GM23338 (cell line): ENCODE measurements around the gene KIF3C. TPM values are rescaled to one million over a fixed set of nuclear protein-coding genes. Genes with fewer than 3 reads are reported as not detected.

Source experiments
- ATAC-seq: fragments of 200-7000 bp; cut with Tn5 transposase; 3 replicates; pipeline ENCODE4 v1.9.1; 2020
- DNase-seq: peaks from one replicate; pipeline ENCODE4 v3.0.0-alpha.2; 2015; ENCODE audit warnings: low spot score
- H2AFZ ChIP-seq: fragments of 200-600 bp; sonication (generic); 2 replicates; pipeline ENCODE4 v1.8.0; 2016; ENCODE audit warnings: antibody characterized with exemption, mild to moderate bottlenecking, moderate library complexity
- H3F3A ChIP-seq: fragments of 200-600 bp; sonication (generic); replicated peaks from 2 replicates; pipeline ENCODE4 v1.8.0; 2017; ENCODE audit warnings: antibody characterized with exemption, mixed run types, low read depth
- H3K27ac ChIP-seq: fragments of 200-600 bp; sonication (generic); 2 replicates; pipeline ENCODE4 v1.6.1; 2016; ENCODE audit warnings: low read depth
- H3K27me3 ChIP-seq: fragments of 200-600 bp; sonication (generic); 2 replicates; pipeline ENCODE4 v1.8.0; 2016; ENCODE audit warnings: mild to moderate bottlenecking, mixed run types, moderate library complexity; ENCODE audit not compliant: insufficient read depth
- H3K36me3 ChIP-seq: fragments of 200-600 bp; sonication (generic); 2 replicates; pipeline ENCODE4 v1.8.0; 2016; ENCODE audit warnings: mild to moderate bottlenecking; ENCODE audit not compliant: insufficient read depth
- H3K4me1 ChIP-seq: fragments of 200-600 bp; sonication (generic); 2 replicates; pipeline ENCODE4 v1.8.0; 2016; ENCODE audit warnings: mild to moderate bottlenecking, moderate library complexity; ENCODE audit not compliant: insufficient read depth
- H3K4me2 ChIP-seq: fragments of 200-600 bp; sonication (generic); 2 replicates; pipeline ENCODE4 v1.7.1; 2017; ENCODE audit warnings: mixed run types
- H3K4me3 ChIP-seq: fragments of 200-600 bp; sonication (generic); 2 replicates; pipeline ENCODE4 v1.6.1; 2016; ENCODE audit warnings: mixed run types
- H3K79me2 ChIP-seq: fragments of 200-600 bp; sonication (generic); replicated peaks from 2 replicates; pipeline ENCODE4 v1.8.0; 2017; ENCODE audit warnings: mild to moderate bottlenecking; ENCODE audit not compliant: insufficient read depth
- H3K9me2 ChIP-seq: fragments of 200-600 bp; sonication (generic); 2 replicates; pipeline ENCODE4 v1.8.0; 2017; ENCODE audit not compliant: insufficient read depth
- H4K20me1 ChIP-seq: fragments of 200-600 bp; sonication (generic); replicated peaks from 2 replicates; pipeline ENCODE4 v1.8.0; 2017; ENCODE audit warnings: mild to moderate bottlenecking; ENCODE audit not compliant: insufficient read depth
- H3K27ac Mint-ChIP-seq: 2 replicates; pipeline ENCODE4 v1.8.0; 2020; ENCODE audit warnings: inconsistent platforms, mild to moderate bottlenecking, moderate library complexity, mixed read lengths
- H3K27me3 Mint-ChIP-seq: 3 replicates; pipeline ENCODE4 v1.8.0; 2022; ENCODE audit warnings: low read depth, mild to moderate bottlenecking, moderate library complexity, mixed read lengths, inconsistent platforms; ENCODE audit not compliant: insufficient read depth, poor library complexity
- H3K36me3 Mint-ChIP-seq: 3 replicates; pipeline ENCODE4 v1.8.0; 2021; ENCODE audit warnings: low read depth, mild to moderate bottlenecking, inconsistent platforms, moderate library complexity, mixed read lengths
- H3K4me1 Mint-ChIP-seq: 3 replicates; pipeline ENCODE4 v1.8.0; 2020; ENCODE audit warnings: mild to moderate bottlenecking, inconsistent platforms, mixed read lengths
- H3K4me3 Mint-ChIP-seq: 3 replicates; pipeline ENCODE4 v1.8.0; 2021; ENCODE audit warnings: moderate library complexity, mild to moderate bottlenecking, inconsistent platforms, mixed read lengths
- H3K9me3 Mint-ChIP-seq: 3 replicates; pipeline ENCODE4 v1.8.0; 2020; ENCODE audit warnings: moderate library complexity, mild to moderate bottlenecking, inconsistent platforms, mixed read lengths
- CREB1 ChIP-seq: fragments of 250-450 bp; sonication (Bioruptor Pico); IDR thresholded peaks from 2 replicates; pipeline ENCODE4 v1.5.0; 2020; ENCODE audit warnings: low read depth, mild to moderate bottlenecking, moderate library complexity
- EZH2 ChIP-seq: fragments of 200-600 bp; sonication (generic); IDR thresholded peaks from one replicate; pipeline ENCODE4 v1.8.0; 2017; ENCODE audit warnings: antibody characterized with exemption, mild to moderate bottlenecking, low read depth; ENCODE audit not compliant: unreplicated experiment
- EZH2phosphoT487 ChIP-seq: fragments of 200-600 bp; sonication (generic); IDR thresholded peaks from one replicate; pipeline ENCODE4 v1.8.1; 2018; ENCODE audit warnings: antibody characterized with exemption; ENCODE audit not compliant: unreplicated experiment
- JUNB ChIP-seq: IDR thresholded peaks from one replicate; pipeline ENCODE4 v1.6.1; 2016; ENCODE audit warnings: antibody characterized with exemption; ENCODE audit not compliant: unreplicated experiment
- NANOG ChIP-seq: IDR thresholded peaks from 2 replicates; pipeline ENCODE4 v1.6.1; 2016; ENCODE audit warnings: antibody characterized with exemption, borderline replicate concordance
- POLR2AphosphoS5 ChIP-seq: IDR thresholded peaks from 2 replicates; pipeline ENCODE4 v1.6.1; 2016; ENCODE audit warnings: antibody characterized with exemption, low read depth
- STAT1 ChIP-seq: IDR thresholded peaks from one replicate; pipeline ENCODE4 v1.6.1; 2016; ENCODE audit warnings: antibody characterized with exemption; ENCODE audit not compliant: unreplicated experiment
- ZNF114 ChIP-seq: fragments of 250-450 bp; sonication (Bioruptor Pico); IDR thresholded peaks from 2 replicates; pipeline ENCODE4 v1.5.0; 2020; ENCODE audit warnings: mild to moderate bottlenecking, moderate library complexity
- ZNF331 ChIP-seq: fragments of 250-450 bp; sonication (Bioruptor Pico); IDR thresholded peaks from 2 replicates; pipeline ENCODE4 v1.5.0; 2020; ENCODE audit warnings: low read depth, mild to moderate bottlenecking, moderate library complexity
- polyA plus RNA-seq: library from polyadenylated mRNA; unstranded; fragments of >200 nt; fragmentation: Nextera tagmentation; extraction: Ambion mirVana; gene quantifications from 2 replicates; pipeline ENCODE4 v1.2.1, GENCODE V29; 2016
- total RNA-seq: library from RNA; depleted of rRNA; stranded (reverse); fragments of >200 nt; shearing (Covaris generic); gene quantifications from 2 replicates; pipeline ENCODE4 v1.2.3, GENCODE V29; 2014
- TF ChIP-seq, protein P1 (sequence below): fragments of 250-450 bp; sonication (Bioruptor Pico); IDR thresholded peaks from 2 replicates; pipeline ENCODE4 v1.5.0; 2020; ENCODE audit warnings: mild to moderate bottlenecking, moderate library complexity
- TF ChIP-seq, protein P2 (sequence below): IDR thresholded peaks from 2 replicates; pipeline ENCODE4 v1.6.1; 2016; ENCODE audit warnings: antibody characterized with exemption
- TF ChIP-seq, protein P3 (sequence below), 2 experiments: fragments of 200-600 bp in 1 of 2; sonication (generic) in 1 of 2; conservative IDR thresholded peaks; 2 replicates each; pipeline versions ENCODE4 v1.5.1 to v1.6.1; 2016 to 2017; ENCODE audit warnings: antibody characterized with exemption in 2 of 2, low read depth in 2 of 2, mild to moderate bottlenecking in 2 of 2, moderate library complexity in 1 of 2
- TF ChIP-seq, protein P4 (sequence below): IDR thresholded peaks from one replicate; pipeline ENCODE4 v1.6.1; 2018; ENCODE audit warnings: antibody characterized with exemption; ENCODE audit not compliant: unreplicated experiment

Gene KIF3C
- total and polyA plus RNA-seq, 2 experiments from 2014 or later, result 14.9 to 40.0 TPM

DNA sequence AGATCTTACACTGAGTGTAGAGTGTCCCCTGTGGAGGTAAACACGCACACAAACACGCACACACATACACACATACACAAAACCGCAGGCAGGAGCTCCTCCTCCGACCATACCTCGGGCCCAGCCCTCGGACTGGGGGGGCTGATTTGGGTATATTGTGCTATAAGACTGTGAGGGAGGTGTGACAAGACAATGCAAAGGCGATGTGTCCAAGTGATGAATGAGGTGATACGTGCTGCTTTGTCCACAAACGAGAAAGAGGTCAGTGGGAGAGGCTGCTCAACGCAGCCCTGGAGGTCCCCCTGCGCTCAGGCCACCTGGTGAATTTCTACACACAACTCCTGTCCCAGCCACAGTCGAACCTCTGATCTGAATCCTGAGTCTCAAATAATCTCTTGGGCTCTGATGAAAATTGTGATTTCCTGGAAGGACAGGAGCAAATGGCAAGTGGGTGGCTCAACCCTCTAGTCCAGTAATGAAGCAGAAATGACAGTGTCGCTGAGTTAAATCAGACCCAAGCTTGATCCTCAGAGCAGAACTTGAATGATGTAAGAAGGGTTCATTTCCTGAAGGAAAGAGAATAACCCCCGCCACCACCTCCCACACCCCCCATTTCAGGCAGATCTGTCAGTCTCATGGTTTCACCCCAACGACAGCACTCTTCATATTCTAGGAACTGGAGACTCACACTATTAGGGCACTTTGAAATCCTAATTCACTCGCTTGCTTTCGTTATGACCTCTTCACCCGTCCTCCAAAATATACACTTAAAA is 55.1 kb downstream of the KIF3C start:
- no peaks in the 10 kb centered on the region for H3K9me3 Mint-ChIP-seq
- H2AFZ ChIP-seq, result no peak overlapping the region
- H3F3A ChIP-seq, result 0 out of 2 replicates have a peak, but pooled peaks cover 2% of the 10 kb centered on the region
- H3K4me1 Mint-ChIP-seq, result no peaks in the 10 kb centered on the region; the same call in 2 of the 3 replicates
- no peaks in the 10 kb centered on the region for H3K4me1 ChIP-seq
- H3K27ac Mint-ChIP-seq, result no peak overlapping the region
- no peak overlapping the region for H3K4me3 Mint-ChIP-seq
- ATAC-seq, result no peak
- no peak overlapping the region for H3K4me2 ChIP-seq
- peaks cover 2% of the 10 kb centered on the region for H3K27me3 Mint-ChIP-seq
- H3K9me2 ChIP-seq, result no peaks in the 10 kb centered on the region
- H3K36me3 Mint-ChIP-seq, result peaks cover 30% of the 10 kb centered on the region
- no peak overlapping the region for H3K4me3 ChIP-seq
- H4K20me1 ChIP-seq, result no peaks in the 10 kb centered on the region
- TF ChIP-seq, protein P1, sequence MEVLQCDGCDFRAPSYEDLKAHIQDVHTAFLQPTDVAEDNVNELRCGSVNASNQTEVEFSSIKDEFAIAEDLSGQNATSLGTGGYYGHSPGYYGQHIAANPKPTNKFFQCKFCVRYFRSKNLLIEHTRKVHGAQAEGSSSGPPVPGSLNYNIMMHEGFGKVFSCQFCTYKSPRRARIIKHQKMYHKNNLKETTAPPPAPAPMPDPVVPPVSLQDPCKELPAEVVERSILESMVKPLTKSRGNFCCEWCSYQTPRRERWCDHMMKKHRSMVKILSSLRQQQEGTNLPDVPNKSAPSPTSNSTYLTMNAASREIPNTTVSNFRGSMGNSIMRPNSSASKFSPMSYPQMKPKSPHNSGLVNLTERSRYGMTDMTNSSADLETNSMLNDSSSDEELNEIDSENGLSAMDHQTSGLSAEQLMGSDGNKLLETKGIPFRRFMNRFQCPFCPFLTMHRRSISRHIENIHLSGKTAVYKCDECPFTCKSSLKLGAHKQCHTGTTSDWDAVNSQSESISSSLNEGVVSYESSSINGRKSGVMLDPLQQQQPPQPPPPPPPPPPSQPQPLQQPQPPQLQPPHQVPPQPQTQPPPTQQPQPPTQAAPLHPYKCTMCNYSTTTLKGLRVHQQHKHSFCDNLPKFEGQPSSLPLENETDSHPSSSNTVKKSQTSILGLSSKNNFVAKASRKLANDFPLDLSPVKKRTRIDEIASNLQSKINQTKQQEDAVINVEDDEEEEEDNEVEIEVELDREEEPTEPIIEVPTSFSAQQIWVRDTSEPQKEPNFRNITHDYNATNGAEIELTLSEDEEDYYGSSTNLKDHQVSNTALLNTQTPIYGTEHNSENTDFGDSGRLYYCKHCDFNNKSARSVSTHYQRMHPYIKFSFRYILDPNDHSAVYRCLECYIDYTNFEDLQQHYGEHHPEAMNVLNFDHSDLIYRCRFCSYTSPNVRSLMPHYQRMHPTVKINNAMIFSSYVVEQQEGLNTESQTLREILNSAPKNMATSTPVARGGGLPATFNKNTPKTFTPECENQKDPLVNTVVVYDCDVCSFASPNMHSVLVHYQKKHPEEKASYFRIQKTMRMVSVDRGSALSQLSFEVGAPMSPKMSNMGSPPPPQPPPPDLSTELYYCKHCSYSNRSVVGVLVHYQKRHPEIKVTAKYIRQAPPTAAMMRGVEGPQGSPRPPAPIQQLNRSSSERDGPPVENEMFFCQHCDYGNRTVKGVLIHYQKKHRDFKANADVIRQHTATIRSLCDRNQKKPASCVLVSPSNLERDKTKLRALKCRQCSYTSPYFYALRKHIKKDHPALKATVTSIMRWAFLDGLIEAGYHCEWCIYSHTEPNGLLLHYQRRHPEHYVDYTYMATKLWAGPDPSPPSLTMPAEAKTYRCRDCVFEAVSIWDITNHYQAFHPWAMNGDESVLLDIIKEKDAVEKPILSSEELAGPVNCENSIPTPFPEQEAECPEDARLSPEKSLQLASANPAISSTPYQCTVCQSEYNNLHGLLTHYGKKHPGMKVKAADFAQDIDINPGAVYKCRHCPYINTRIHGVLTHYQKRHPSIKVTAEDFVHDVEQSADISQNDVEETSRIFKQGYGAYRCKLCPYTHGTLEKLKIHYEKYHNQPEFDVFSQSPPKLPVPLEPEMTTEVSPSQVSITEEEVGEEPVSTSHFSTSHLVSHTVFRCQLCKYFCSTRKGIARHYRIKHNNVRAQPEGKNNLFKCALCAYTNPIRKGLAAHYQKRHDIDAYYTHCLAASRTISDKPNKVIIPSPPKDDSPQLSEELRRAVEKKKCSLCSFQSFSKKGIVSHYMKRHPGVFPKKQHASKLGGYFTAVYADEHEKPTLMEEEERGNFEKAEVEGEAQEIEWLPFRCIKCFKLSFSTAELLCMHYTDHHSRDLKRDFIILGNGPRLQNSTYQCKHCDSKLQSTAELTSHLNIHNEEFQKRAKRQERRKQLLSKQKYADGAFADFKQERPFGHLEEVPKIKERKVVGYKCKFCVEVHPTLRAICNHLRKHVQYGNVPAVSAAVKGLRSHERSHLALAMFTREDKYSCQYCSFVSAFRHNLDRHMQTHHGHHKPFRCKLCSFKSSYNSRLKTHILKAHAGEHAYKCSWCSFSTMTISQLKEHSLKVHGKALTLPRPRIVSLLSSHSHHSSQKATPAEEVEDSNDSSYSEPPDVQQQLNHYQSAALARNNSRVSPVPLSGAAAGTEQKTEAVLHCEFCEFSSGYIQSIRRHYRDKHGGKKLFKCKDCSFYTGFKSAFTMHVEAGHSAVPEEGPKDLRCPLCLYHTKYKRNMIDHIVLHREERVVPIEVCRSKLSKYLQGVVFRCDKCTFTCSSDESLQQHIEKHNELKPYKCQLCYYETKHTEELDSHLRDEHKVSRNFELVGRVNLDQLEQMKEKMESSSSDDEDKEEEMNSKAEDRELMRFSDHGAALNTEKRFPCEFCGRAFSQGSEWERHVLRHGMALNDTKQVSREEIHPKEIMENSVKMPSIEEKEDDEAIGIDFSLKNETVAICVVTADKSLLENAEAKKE, result no peak
- TF ChIP-seq POLR2AphosphoS5 (no peak), EZH2 (no peak), STAT1 (no peak), ZNF331 (CRISPR knock-in tag) (no peak), CREB1 (CRISPR knock-in tag) (no peak), JUNB (no peak), ZNF114 (CRISPR knock-in tag) (no peak), NANOG (no peak), EZH2phosphoT487 (no peak)
- TF ChIP-seq, protein P2, sequence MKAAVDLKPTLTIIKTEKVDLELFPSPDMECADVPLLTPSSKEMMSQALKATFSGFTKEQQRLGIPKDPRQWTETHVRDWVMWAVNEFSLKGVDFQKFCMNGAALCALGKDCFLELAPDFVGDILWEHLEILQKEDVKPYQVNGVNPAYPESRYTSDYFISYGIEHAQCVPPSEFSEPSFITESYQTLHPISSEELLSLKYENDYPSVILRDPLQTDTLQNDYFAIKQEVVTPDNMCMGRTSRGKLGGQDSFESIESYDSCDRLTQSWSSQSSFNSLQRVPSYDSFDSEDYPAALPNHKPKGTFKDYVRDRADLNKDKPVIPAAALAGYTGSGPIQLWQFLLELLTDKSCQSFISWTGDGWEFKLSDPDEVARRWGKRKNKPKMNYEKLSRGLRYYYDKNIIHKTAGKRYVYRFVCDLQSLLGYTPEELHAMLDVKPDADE, result no peak
- TF ChIP-seq, protein P3, sequence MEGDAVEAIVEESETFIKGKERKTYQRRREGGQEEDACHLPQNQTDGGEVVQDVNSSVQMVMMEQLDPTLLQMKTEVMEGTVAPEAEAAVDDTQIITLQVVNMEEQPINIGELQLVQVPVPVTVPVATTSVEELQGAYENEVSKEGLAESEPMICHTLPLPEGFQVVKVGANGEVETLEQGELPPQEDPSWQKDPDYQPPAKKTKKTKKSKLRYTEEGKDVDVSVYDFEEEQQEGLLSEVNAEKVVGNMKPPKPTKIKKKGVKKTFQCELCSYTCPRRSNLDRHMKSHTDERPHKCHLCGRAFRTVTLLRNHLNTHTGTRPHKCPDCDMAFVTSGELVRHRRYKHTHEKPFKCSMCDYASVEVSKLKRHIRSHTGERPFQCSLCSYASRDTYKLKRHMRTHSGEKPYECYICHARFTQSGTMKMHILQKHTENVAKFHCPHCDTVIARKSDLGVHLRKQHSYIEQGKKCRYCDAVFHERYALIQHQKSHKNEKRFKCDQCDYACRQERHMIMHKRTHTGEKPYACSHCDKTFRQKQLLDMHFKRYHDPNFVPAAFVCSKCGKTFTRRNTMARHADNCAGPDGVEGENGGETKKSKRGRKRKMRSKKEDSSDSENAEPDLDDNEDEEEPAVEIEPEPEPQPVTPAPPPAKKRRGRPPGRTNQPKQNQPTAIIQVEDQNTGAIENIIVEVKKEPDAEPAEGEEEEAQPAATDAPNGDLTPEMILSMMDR (conservative IDR thresholded peaks at IDR 0.05; ENCODE audit: low read depth in 2 of 2), result no peak
- TF ChIP-seq, protein P4, sequence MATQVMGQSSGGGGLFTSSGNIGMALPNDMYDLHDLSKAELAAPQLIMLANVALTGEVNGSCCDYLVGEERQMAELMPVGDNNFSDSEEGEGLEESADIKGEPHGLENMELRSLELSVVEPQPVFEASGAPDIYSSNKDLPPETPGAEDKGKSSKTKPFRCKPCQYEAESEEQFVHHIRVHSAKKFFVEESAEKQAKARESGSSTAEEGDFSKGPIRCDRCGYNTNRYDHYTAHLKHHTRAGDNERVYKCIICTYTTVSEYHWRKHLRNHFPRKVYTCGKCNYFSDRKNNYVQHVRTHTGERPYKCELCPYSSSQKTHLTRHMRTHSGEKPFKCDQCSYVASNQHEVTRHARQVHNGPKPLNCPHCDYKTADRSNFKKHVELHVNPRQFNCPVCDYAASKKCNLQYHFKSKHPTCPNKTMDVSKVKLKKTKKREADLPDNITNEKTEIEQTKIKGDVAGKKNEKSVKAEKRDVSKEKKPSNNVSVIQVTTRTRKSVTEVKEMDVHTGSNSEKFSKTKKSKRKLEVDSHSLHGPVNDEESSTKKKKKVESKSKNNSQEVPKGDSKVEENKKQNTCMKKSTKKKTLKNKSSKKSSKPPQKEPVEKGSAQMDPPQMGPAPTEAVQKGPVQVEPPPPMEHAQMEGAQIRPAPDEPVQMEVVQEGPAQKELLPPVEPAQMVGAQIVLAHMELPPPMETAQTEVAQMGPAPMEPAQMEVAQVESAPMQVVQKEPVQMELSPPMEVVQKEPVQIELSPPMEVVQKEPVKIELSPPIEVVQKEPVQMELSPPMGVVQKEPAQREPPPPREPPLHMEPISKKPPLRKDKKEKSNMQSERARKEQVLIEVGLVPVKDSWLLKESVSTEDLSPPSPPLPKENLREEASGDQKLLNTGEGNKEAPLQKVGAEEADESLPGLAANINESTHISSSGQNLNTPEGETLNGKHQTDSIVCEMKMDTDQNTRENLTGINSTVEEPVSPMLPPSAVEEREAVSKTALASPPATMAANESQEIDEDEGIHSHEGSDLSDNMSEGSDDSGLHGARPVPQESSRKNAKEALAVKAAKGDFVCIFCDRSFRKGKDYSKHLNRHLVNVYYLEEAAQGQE, result no peak
- H3K27ac ChIP-seq, result no peak overlapping the region
- H3K27me3 ChIP-seq, result no peaks in the 10 kb centered on the region
- no peak for DNase-seq
- no peaks in the 10 kb centered on the region for H3K79me2 ChIP-seq
- no peaks in the 10 kb centered on the region for H3K36me3 ChIP-seq
